Transverse colon (tissue), 4 donors: ENCODE results near the gene ARL16.

ENCODE experiments used
- EP300 ChIP-seq: sonication (generic); formaldehyde crosslinking; IDR thresholded peaks from one replicate; pipeline ENCODE4 v1.6.1; 2017; ENCODE audit warnings: antibody characterized with exemption, low read depth
- POLR2A ChIP-seq: fragments of 450-650 bp; IDR thresholded peaks from one replicate; pipeline ENCODE4 v1.6.1; 2016; ENCODE audit warnings: antibody characterized with exemption, mild to moderate bottlenecking, moderate library complexity
- POLR2AphosphoS5 ChIP-seq, 3 donors: sonication (generic); formaldehyde crosslinking; IDR thresholded peaks; one replicate each; pipeline ENCODE4 v1.6.1; 2016; ENCODE audit warnings: antibody characterized with exemption in 3 of 3
- TF ChIP-seq, protein P1 (sequence below), 5 experiments: fragments of 200-600 bp in 3 of 5; fragments of 450-650 bp in 2 of 5; sonication (generic) in 3 of 5; IDR thresholded peaks; 1 replicate in 2 of 5; 2 replicates in 3 of 5; pipeline ENCODE4 v1.5.1; 2016 to 2017; ENCODE audit warnings: antibody characterized with exemption in 5 of 5, inconsistent platforms in 3 of 5, mild to moderate bottlenecking in 2 of 5, moderate library complexity in 1 of 5

GRCh38 chr17:81656118-81656743, 27.4 kb downstream of the ARL16 start, which contains the start of gene PDE6G:
- TF ChIP-seq POLR2A: no peak
- TF ChIP-seq, protein P1, sequence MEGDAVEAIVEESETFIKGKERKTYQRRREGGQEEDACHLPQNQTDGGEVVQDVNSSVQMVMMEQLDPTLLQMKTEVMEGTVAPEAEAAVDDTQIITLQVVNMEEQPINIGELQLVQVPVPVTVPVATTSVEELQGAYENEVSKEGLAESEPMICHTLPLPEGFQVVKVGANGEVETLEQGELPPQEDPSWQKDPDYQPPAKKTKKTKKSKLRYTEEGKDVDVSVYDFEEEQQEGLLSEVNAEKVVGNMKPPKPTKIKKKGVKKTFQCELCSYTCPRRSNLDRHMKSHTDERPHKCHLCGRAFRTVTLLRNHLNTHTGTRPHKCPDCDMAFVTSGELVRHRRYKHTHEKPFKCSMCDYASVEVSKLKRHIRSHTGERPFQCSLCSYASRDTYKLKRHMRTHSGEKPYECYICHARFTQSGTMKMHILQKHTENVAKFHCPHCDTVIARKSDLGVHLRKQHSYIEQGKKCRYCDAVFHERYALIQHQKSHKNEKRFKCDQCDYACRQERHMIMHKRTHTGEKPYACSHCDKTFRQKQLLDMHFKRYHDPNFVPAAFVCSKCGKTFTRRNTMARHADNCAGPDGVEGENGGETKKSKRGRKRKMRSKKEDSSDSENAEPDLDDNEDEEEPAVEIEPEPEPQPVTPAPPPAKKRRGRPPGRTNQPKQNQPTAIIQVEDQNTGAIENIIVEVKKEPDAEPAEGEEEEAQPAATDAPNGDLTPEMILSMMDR (IDR thresholded peaks at IDR 0.05): no peak
- no peak for TF ChIP-seq POLR2AphosphoS5 (IDR thresholded peaks at IDR 0.05)
- TF ChIP-seq EP300: no peak
